ENCODE results near the gene CSTF1.

DNA sequence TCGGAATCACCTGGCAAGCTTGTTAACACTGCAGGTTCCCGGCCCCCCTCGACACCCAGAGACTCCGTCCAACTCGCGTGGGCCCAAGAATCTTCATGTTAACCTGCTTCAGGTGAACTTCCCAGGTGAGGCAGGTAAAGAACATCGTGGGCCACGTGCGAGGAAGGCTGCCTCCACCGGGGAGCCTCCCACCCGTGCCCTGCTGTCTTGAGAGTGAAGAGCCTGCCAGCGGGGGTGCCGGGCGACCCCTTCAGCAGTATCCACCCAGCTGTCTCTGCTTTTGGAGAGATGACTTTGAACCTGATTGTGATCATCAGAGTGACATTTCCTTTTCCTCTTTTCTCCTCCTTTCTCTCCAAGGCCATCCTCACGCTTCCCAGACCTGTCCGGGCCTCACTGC lies 53.1 kb downstream of the CSTF1 start:
- TF ChIP-seq, protein P1, sequence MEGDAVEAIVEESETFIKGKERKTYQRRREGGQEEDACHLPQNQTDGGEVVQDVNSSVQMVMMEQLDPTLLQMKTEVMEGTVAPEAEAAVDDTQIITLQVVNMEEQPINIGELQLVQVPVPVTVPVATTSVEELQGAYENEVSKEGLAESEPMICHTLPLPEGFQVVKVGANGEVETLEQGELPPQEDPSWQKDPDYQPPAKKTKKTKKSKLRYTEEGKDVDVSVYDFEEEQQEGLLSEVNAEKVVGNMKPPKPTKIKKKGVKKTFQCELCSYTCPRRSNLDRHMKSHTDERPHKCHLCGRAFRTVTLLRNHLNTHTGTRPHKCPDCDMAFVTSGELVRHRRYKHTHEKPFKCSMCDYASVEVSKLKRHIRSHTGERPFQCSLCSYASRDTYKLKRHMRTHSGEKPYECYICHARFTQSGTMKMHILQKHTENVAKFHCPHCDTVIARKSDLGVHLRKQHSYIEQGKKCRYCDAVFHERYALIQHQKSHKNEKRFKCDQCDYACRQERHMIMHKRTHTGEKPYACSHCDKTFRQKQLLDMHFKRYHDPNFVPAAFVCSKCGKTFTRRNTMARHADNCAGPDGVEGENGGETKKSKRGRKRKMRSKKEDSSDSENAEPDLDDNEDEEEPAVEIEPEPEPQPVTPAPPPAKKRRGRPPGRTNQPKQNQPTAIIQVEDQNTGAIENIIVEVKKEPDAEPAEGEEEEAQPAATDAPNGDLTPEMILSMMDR (IDR thresholded peaks at IDR 0.05) = no peak
- no peak for TF ChIP-seq POLR2A (IDR thresholded peaks at IDR 0.05)

Measured in adrenal gland (tissue), 5 donors.